ENCODE measurements around the gene ACTR3C. TPM values are rescaled to one million over a fixed set of nuclear protein-coding genes. Genes with fewer than 3 reads are reported as not detected.

ACTR3C gene
- total RNA-seq, 1 donor from 2014 or later: not detected

GRCh38 chr7:150346922-150347321, 23.6 kb upstream of the ACTR3C start:
- H3K79me2 ChIP-seq (ENCODE audit: low read depth): no peaks in the 10 kb centered on the region
- H3K9me3 ChIP-seq (ENCODE audit: low read depth): peaks cover 8% of the 10 kb centered on the region
- H3K9ac ChIP-seq: no peak overlapping the region
- peaks cover 8% of the 10 kb centered on the region for H3F3A ChIP-seq (ENCODE audit: low read depth)
- no peak for DNase-seq (ENCODE audit: low spot score)
- TF ChIP-seq CTCF (IDR thresholded peaks at IDR 0.05) (no peak), EZH2phosphoT487 (IDR thresholded peaks at IDR 0.05) (no peak), EZH2 (IDR thresholded peaks at IDR 0.05) (no peak)
- no peak overlapping the region for H3K4me3 Mint-ChIP-seq
- no peaks in the 10 kb centered on the region for H3K36me3 ChIP-seq
- H3K27ac Mint-ChIP-seq: no peak overlapping the region
- H3K27ac ChIP-seq: no peak overlapping the region
- no peaks in the 10 kb centered on the region for H4K20me1 ChIP-seq (ENCODE audit: low read depth)
- peaks cover 24% of the 10 kb centered on the region for H3K27me3 ChIP-seq
- no peak overlapping the region for H3K4me3 ChIP-seq
- H3K9me3 Mint-ChIP-seq: peaks cover 9% of the 10 kb centered on the region
- no peak overlapping the region for H3K4me2 ChIP-seq
- peaks cover 4% of the 10 kb centered on the region for H3K4me1 Mint-ChIP-seq
- peaks cover 25% of the 10 kb centered on the region for H3K27me3 Mint-ChIP-seq (ENCODE audit: insufficient read depth, low read depth)
- H2AFZ ChIP-seq (replicated peaks): no peak overlapping the region
- no peaks in the 10 kb centered on the region for H3K36me3 Mint-ChIP-seq
- H3K4me1 ChIP-seq: no peaks in the 10 kb centered on the region

- peaks cover 6% of the 10 kb centered on the region for H4K20me1 ChIP-seq (ENCODE audit: low read depth)
- no peak overlapping the region for H2AFZ ChIP-seq (replicated peaks)
- peaks cover 10% of the 10 kb centered on the region for H3F3A ChIP-seq (ENCODE audit: low read depth)
- peaks cover 11% of the 10 kb centered on the region for H3K4me1 Mint-ChIP-seq
- H3K4me3 Mint-ChIP-seq: no peak overlapping the region
- H3K4me2 ChIP-seq: no peak overlapping the region
- H3K27ac Mint-ChIP-seq: no peak overlapping the region
- no peaks in the 10 kb centered on the region for H3K79me2 ChIP-seq (ENCODE audit: low read depth)
- TF ChIP-seq CTCF (IDR thresholded peaks at IDR 0.05): no peak
- TF ChIP-seq EZH2 (IDR thresholded peaks at IDR 0.05): no peak
- TF ChIP-seq EZH2phosphoT487 (IDR thresholded peaks at IDR 0.05): no peak
- peaks cover 8% of the 10 kb centered on the region for H3K9me3 ChIP-seq (ENCODE audit: low read depth)
- no peak overlapping the region for H3K9ac ChIP-seq
- no peak for DNase-seq (ENCODE audit: low spot score)
- no peak overlapping the region for H3K27ac ChIP-seq
- H3K36me3 Mint-ChIP-seq: no peaks in the 10 kb centered on the region
- peaks cover 9% of the 10 kb centered on the region for H3K9me3 Mint-ChIP-seq
- H3K4me3 ChIP-seq: no peak overlapping the region
- H3K4me1 ChIP-seq: peaks cover 15% of the 10 kb centered on the region
- peaks cover 26% of the 10 kb centered on the region for H3K27me3 Mint-ChIP-seq (ENCODE audit: insufficient read depth, low read depth)
- no peaks in the 10 kb centered on the region for H3K36me3 ChIP-seq
- peaks cover 43% of the 10 kb centered on the region for H3K27me3 ChIP-seq
Observed at GRCh38 chr7:150345012-150345411, 21.7 kb upstream of the ACTR3C start.

GRCh38 chr7:150344299-150344698, 21.0 kb upstream of the ACTR3C start:
- Histone ChIP-seq H3K4me2 (no peak overlapping the region), H3K27ac (no peak overlapping the region), H3K4me3 (no peak overlapping the region), H3K9me3 (ENCODE audit: low read depth) (peaks cover 8% of the 10 kb centered on the region), H4K20me1 (ENCODE audit: low read depth) (peaks cover 6% of the 10 kb centered on the region), H3K9ac (no peak overlapping the region), H3K27me3 (peaks cover 50% of the 10 kb centered on the region), H2AFZ (replicated peaks) (no peak overlapping the region), H3K4me1 (peaks cover 18% of the 10 kb centered on the region), H3K79me2 (ENCODE audit: low read depth) (no peaks in the 10 kb centered on the region), H3K36me3 (no peaks in the 10 kb centered on the region), H3F3A (ENCODE audit: low read depth) (peaks cover 10% of the 10 kb centered on the region)
- no peaks in the 10 kb centered on the region for H3K36me3 Mint-ChIP-seq
- H3K4me1 Mint-ChIP-seq: peaks cover 18% of the 10 kb centered on the region
- no peak for DNase-seq (ENCODE audit: low spot score)
- H3K27me3 Mint-ChIP-seq (ENCODE audit: insufficient read depth, low read depth): peaks cover 32% of the 10 kb centered on the region
- H3K4me3 Mint-ChIP-seq: no peak overlapping the region
- TF ChIP-seq EZH2phosphoT487 (IDR thresholded peaks at IDR 0.05) (no peak), CTCF (IDR thresholded peaks at IDR 0.05) (no peak), EZH2 (IDR thresholded peaks at IDR 0.05) (no peak)
- peaks cover 9% of the 10 kb centered on the region for H3K9me3 Mint-ChIP-seq
- no peak overlapping the region for H3K27ac Mint-ChIP-seq
